Fibroblast of skin of right biceps (primary cell): Measurements from ENCODE around the gene POU2AF3.

Experiments used
- DNase-seq: peaks from one replicate; pipeline ENCODE4 v3.0.0-alpha.2; 2013

The POU2AF3 gene

DNA sequence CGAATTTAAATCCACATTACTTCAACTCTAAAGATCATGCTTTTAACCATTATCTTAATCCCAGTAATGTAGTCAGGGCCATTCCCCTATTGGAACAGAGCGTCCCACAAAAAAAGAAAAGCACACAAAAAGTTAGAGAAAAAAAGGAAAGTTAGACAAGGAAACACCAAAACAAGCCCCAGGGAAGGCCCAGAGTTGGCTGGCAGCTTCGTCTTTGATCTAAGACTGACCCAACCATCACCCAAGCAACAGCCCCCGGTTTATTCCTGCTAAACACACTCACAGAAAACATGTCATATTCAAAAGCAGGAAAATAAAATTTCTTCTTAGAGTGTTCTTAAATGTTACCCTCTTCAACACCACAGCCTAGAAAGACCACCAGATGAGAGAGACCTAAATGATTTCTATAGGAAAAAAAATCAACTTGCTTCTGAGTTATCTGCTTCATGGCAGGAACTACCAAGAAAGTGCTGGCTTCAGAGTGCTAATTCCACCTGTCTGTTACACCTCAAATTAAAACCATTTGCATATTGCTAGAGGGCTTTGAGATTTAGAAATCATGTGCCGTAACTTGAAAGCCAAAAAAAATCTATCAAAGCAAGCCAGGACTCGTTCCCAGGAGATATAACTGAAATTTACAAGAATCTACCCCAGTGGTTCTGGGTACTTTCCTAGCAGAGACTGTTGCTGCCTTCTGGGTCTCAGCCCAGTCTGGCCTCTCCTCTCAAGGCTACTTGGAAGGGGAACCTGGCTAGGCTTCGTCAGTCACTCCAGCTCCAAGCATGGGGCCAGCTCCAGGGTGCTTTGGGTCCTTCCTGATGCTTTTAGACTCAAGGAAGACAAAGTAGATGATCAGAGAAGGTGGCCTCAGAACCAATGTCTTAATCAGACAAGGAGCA lies 31.2 kb downstream of the POU2AF3 start:
- no peak for DNase-seq

DNA sequence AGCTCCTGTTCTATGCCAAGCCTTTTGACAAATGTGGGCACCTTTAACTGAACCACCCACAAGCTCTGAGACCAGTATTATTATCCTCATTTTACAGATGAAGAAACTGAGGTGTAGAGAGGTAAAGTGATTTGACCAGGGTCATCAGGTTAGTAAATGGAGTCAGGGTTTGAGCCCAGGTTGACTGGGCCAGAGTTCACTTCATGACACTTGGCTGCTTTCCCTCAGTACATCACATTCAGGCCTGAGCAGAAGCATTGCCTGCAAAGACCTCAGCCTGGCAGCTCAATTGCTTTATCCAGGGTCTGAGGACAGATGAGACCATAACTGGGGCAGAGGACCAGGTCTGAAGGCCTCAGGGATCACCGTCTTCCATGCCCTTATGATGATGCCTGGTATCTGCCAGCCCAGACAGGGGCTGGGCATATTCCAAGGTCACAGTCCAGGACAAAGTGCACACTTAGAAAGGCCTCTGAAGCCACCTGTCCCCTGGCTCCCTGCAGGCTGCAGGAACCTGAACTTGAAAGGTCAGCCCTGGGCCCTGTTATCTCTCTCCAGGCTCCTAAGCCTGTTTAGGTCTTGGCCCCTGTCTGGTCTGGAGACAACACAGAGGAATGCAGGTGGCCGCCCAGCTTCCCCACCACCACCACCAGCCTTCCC lies 32.0 kb downstream of the POU2AF3 start:
- DNase-seq, result no peak

DNA sequence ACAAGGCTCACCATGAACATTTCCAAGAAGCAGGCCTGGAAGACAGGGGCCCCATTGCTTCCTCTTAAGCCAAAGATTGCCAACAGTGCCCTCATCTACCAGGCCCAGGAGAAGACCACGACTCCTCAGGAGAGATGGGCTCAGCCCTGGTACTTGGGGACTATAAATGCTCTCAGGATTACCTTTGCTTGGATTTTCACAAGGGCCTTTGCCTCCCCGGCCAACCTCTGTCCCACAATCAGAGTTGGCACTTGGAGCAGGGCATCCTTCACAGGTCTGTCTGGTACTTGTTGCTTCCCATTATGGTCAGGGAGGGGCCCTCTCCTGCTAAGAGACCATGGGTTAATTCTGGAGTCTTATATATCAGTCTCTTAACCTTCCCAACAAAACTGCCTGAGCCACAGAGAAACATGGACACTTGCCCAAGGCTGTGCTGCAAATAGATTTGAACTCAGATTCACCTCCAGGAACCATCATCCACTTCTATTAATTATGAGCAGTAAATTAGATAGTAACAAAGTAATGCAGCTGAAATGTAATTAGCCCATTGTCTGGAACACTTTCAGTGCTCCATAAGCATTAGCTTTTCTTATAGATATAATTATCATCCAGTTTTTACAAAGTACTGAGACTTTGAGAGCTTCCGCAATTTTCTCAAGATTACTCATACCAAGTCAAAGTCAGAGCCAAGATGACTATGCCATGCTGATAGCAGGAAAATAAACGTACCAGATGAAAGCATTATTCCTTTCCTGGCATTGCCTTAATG lies 33.5 kb downstream of the POU2AF3 start:
- no peak for DNase-seq

DNA sequence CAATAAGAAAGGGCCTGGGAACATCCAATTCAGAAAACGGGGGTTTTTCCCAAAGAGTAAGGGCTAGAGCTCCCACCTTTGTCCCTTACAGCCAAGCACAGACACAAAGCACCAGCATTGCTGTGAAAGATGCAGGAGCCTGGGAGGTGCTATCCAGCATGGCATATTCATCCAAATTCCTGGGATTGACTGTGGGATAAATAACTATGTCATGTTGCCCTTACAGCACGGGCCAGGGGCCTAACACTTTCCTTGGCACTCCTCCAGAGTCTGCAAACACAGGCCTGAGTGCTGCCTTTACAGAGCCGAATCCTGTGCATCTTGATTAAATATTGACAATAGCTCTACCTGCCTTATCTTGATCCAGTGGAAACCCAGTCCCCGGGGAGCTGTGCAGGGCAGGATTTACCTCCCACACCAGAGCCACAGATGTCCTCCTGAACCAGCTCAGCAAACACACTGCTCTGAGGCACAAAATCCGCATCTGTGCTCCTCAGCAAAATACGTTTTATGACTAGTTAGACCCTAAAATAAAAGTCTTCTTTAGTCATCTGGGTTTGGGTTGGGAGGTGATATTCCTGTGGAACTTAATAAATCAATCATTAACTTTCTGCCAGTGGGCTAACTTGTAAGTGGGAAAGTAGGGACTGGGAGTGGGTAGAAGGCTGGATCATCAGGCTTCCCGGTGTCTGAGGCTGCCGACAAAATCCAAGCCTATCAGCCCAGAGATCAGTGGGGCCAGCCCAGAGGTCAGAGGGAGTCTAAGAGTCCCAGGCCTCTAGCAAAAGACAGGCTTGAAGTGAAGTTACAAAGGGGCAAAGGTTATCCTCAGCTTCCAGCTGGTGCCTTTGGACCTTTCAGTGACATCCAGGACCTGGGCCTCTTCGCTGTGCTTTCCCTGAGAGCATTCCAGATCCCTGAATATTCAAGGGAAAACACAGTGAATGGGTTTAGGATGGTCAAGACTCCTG lies 36.5 kb downstream of the POU2AF3 start:
- DNase-seq, result no peak

DNA sequence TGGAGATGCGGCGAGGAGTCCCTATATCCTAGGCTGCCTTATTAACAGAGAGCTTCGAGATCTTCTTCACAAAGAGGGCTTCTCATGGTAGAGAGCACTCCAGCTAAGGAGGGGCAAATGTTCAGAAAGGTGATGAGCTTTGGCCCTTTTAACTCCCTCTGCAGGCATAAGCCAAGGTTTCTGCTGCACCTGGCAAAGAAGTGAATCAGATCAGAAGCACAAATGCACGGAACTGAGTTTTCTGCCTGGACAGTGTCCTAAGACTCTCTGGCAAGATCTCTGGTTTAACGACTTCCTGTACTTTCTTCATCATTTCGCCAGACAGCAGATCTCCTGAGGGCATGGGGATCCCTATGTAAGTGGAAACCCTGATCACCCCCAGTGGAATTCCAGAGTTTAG lies 37.2 kb downstream of the POU2AF3 start:
- DNase-seq, result no peak

DNA sequence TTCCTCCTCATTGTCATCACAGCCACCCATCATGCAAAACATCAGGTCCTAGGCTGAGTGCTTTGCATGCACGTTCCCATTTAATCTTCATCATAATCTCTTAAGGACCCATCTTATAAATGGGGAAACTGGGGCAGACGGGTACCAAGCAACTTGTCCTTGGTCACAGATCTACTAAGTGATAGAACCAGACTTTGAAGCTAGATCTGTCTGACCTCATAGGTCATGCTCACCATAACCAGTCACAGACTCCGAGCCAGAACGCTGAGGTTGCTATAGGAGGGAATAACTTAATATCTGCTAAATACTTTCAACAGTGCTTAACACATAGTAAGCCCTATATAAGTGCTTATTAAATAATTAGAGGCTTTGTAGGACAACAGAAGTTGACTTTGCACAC lies 37.7 kb downstream of the POU2AF3 start:
- no peak for DNase-seq

DNA sequence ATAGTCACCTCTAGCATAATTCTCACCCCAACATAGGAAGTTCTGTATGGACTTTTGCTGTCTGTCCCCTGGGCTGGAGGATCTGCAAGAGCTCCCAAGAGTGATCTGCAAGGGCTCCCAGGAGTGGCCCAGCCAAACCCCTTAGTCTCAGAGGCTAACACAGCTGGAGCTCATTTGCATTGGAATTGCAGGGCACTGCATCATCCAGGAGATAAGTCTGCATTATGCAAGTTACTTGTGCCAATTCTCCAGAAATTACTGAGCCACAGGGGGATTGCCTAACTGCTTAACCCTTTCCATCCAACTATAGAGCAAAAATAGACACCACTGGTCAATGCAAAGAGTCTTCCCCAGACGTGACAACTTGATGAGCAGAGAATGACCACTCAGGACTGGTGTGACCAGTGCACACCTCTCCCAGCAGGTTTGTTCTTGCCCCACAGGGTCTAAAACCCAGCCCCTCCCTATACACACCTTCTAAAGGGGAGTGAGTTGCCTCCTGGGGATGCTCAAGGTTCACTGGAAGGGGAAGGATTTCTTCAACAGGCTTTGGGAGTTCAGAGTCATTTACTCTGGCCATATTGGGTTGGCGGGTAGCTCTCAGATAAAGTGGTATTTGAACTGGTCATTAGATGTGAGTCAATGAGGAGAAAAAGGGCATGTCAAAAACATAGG lies 38.4 kb downstream of the POU2AF3 start:
- peak; percentile 65 for DNase-seq

DNA sequence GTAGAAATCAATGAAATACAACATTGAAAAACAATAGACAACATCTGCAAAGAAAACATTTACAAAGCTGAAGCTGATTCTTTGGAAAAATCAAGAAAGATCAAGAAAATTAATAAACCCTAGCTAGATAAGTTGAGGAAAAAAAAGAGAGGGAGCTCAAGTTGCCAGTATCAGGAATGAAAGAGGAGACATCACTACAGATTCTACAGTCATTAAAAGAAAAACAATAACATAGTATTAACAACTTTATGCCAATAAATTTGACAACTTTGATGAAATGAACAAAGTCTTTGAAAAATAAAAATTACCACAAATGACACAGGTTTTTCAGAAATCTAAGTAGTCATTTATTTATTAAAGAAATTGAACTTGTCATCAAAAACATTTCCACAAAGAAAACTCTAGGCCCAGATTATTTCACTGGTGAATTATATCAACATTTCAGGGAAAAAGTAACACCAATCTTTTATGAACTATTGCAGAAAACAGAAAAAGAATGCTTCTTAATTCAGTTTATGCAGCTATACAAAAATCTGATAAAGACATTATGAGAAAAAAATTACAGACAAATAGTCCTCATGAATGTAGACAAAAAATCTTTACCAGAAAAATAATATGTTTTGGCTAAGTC lies 41.5 kb downstream of the POU2AF3 start:
- DNase-seq, result no peak

DNA sequence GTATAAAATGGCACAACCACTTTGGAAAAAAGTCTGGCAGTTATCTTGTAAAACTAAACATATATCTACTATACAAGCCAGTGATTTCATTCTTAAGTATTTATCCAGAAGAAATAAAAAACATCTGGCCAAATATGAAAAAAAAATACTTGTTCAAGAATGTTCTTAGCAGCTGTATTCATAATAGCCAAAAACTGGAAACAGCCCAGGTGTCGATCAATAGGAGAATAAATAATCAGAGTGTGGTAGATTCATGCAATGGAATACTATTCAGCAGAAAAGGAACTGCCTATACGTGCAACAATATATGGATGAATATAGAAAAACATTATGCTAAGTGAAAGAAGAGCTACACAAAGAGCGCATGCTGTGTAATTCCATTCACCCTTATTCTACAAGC lies 44.0 kb downstream of the POU2AF3 start:
- no peak for DNase-seq

DNA sequence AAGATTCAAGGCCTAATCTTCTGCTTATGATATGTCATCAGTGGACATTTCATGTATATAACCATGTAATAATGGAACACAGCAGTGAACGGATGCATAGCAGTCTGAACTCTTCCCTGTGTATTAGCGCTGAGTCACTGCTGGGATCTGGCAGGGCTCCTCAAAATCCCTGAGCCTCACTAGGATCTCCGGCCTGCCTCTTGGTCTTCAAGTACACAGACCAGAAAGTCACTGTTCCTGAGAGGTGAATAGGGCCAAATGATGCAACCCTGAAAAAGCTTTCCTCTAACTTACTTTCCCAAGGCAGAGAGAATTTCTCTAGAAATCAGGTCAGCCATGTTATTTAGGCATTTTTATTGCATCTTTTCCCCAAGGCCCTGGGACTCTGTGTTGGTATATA lies 45.7 kb downstream of the POU2AF3 start:
- peak; percentile 79 for DNase-seq

DNA sequence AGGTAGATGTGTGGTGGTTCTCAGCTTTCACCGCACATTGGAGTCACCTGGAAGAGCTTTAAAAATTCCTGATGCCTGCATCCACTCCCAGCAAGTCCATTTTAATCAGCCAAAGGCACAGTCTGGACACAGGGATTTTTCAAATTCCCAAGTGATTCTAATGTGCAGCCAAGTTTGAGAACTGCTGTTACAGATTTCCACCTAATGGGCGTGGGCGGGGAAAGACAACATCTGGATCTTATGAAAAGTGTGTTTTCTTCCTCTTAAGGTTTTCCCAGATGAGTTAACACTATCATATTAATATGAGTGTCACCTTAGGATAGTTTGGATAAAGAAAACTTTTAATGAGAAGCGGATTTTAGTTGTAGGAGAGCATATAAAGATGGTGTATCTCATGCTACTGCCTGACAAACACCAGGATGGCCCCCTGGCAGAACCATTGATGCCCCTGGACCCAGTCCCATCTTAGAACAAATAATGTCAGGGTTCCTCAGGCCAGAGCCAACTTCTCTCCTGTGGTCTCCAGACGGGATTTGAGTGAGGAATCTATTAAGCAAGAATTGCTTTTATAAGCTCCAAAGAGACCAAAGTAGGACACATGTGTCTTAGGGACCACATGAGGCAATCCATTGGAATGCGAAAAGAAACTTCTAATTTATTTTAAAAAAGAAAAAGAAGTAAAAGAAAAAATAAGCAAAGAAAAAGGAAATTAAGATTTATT lies 48.8 kb downstream of the POU2AF3 start:
- DNase-seq, result no peak

DNA sequence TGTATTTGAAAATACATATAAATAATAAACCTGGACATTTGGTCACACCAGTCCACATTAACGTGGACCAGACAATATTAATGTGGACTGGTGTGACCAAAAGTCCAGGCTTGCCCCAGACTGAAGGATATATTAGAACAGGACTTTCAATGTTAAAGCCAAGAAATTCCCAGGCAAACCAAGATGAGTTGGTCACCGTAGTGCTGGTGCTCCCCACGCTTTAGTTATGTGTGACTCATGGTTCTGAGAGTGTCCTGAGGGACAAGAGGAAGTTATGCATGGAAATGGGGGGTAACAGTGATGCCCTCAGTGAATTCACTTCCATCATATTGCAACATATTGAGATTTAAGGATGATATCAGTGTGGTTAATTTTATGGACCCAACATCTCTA lies 49.4 kb downstream of the POU2AF3 start:
- peak; percentile 67 for DNase-seq

DNA sequence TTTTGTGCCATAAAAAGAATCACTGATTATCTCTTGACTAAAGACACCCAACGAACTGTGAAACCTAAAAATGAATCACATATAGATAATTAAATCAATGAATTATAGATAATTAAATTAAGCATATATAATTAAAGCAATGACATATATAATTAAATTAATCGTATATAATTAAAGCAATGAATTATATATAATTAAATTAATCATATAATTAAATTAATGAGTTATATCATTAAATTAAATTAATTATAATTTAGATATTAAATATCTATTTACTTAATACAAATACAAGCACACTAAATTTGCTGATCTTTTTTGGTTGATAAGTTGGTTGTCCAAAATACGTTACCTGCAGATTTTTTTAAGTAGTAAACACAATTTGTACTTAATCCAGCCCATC lies 49.8 kb downstream of the POU2AF3 start:
- DNase-seq, result no peak

DNA sequence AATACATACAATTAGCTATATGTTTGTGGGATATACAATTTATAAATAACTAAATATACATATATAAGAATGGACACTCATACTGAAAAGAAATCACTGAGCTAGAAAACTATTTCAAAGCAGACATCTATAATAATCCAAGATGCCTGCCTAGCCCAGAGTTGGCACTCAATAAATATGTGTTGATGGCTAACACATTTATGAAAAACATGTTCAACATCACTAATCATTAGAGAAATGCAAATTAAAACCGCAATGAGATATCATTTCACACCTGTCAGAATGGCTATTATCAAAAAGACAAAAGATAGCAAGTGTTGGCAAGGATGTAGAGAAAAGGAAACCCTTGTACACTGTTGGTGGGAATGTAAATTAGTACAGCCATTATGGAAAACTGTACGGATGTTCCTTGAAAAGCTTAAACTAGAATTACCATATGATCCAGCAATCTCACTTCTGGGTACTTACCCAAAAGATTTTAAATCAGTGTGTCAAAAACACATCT lies 50.9 kb downstream of the POU2AF3 start:
- no peak for DNase-seq

DNA sequence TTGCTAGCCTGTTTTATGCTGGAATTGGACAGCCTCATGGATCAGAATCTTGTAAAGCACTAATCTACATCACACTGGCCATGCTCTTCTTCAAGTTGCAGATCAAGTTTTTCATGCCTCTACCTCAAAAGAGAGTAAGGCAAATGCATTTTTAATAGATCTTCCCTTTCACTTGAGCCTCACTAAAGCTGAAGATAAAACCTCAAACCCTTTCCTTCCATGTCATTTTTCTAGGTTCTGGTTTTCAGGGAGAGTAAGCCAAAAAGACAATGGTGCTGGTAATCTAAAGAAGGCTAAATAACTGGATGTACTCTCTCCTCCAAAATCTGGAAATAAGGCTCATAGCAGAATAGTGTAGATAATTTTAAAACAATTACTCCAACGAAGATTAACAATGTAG lies 52.5 kb downstream of the POU2AF3 start:
- no peak for DNase-seq

DNA sequence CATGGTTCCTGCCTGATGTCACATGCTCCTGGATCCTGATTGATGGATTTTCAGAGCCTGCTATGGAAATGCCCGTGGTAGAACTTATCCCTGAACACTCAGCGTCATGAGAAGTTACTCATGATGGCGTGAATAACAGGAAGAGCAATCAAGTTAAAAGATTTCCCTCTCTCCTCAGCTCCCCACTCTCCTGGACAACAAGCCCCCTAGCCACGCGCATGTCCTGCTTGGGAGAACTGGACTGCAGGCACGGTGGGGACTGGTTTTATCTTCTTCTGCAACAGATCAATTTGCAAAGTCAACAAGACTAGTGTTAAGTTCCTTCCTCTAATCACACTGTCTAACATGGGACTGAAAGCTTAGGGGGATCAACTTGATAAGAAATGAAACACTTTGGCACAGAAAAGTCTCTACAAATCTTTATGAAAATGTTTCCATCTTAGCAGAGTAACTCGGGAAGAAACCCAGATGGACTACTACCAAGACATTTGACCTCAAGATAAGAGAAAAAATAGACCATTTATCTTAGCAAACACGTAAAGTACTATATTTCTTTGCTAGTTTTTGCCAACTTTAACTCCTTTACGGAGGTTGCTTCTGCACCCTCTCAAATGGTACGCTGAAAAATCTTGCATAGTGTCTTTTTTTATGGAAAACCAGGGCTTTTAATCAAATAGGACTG lies 53.2 kb downstream of the POU2AF3 start:
- DNase-seq, result no peak

DNA sequence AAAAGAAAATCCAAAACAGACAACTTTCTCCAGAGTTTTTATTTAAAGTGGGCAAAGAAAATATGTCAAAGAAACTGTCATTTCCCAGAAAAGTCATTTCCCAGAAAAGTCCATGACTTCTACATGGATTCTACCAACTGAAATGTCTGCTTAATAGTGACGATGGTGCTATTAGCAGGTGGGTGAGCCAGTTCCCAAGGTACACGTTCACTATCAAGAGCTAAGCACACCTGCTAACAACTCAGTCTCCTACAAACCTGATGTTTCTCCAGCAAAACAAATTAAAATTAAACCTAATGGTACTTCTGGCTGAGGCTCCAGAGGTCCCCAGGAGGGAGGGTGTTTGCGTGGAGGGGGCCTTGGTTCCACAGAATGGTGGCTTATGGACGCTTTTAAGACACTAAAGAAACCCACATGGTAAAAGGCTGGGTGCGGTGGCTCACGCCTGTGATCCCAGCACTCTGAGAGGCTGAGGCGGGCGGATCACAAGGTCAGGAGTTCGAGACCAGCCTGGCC lies 53.9 kb downstream of the POU2AF3 start:
- DNase-seq, result no peak

DNA sequence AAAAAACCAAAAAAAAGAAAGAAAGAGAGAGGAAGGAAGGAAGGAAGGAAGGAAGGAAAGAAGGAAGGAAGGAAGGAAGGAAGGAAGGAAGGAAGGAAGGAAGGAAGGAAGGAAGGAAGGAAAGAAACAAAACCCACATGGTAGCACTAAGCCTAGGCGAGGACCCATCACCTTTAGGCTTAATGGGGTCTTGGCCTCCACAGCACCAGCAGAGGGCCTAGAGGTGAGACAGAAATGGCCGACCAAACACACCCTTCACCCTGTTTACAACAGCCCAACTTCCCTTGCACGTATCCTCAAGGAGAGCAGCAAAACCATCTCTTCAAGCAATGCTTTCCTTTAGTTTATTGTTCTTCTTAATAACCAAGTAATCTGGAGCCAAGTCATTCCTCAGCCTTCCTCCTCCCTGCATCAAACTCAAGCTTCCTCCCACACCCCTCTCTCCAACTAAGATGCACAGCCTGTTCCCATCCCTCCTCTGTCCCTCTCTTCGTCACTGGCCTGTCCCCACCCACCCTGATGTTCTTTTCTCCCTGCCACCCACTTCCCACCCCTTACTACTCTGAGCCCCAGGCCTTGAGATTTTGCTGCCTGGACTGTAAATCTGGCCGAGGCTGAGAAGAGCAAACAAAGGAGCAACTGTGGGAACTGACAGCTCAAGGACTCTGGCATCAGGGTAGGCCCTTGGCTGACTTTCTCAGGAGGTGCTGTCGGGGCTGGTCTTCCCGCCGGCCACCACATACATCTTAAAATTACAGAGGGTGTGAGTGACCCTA lies 54.8 kb downstream of the POU2AF3 start:
- no peak for DNase-seq
